ENCODE results near the gene MAP3K14.

GRCh38 chr17:45346216-45347015 lies 29.6 kb upstream of the MAP3K14 start:
- TF ChIP-seq CTCF (IDR thresholded peaks at IDR 0.05) (no peak), POLR2A (IDR thresholded peaks at IDR 0.05) (no peak), POLR2AphosphoS5 (IDR thresholded peaks at IDR 0.05) (no peak)

All from prostate gland (tissue), 2 donors.